Mesothelial cell of epicardium (in vitro differentiated cells): ENCODE measurements around the gene ZPLD1. TPM values are rescaled to one million over a fixed set of nuclear protein-coding genes. Genes with fewer than 3 reads are reported as not detected.

Source experiments
- DNase-seq, 2 experiments: peaks; one replicate each; pipeline ENCODE4 v3.0.0; 2021; ENCODE audit warnings: low spot score in 2 of 2; ENCODE audit not compliant: unreplicated experiment in 2 of 2
- H3K27ac Mint-ChIP-seq: 2 replicates; pipeline ENCODE4 v1.8.0; 2021; ENCODE audit warnings: mixed read lengths
- H3K27me3 Mint-ChIP-seq: 2 replicates; pipeline ENCODE4 v1.8.0; 2021; ENCODE audit warnings: low read depth, mixed read lengths
- H3K36me3 Mint-ChIP-seq: 2 replicates; pipeline ENCODE4 v1.8.0; 2021; ENCODE audit warnings: mixed read lengths
- H3K4me1 Mint-ChIP-seq: 2 replicates; pipeline ENCODE4 v1.8.0; 2021; ENCODE audit warnings: mixed read lengths
- H3K4me3 Mint-ChIP-seq: 2 replicates; pipeline ENCODE4 v1.8.0; 2021; ENCODE audit warnings: mild to moderate bottlenecking, moderate library complexity, mixed read lengths
- H3K9me3 Mint-ChIP-seq: 2 replicates; pipeline ENCODE4 v1.8.0; 2021; ENCODE audit warnings: mixed read lengths
- CTCF ChIP-seq: fragments of 200-600 bp; sonication (generic); IDR thresholded peaks from one replicate; pipeline ENCODE4 v1.5.0; 2021; ENCODE audit warnings: antibody characterized with exemption; ENCODE audit not compliant: unreplicated experiment
- total RNA-seq: library from RNA; stranded (reverse); gene quantifications from 3 replicates; pipeline ENCODE4 v1.2.1, GENCODE V29; 2021

ZPLD1 gene
- 0.07 TPM in 1 of 3 replicates, not detected in the others for total RNA-seq

- no peaks in the 10 kb centered on the region for H3K27me3 Mint-ChIP-seq
- TF ChIP-seq CTCF = no peak
- no peaks in the 10 kb centered on the region for H3K4me1 Mint-ChIP-seq
- no peaks in the 10 kb centered on the region for H3K9me3 Mint-ChIP-seq
- DNase-seq = no peak
- H3K4me3 Mint-ChIP-seq = no peak within 1 kb of the TSS
- H3K36me3 Mint-ChIP-seq = no peaks in the 10 kb centered on the region
- H3K27ac Mint-ChIP-seq = no peak within 1 kb of the TSS
Measured at GRCh38 chr3:102434715-102435114, at the start of gene ZPLD1. TSS of gene ZPLD1 (plus strand) at chr3:102435015. CDS start at chr3:102438488, 3,473 bp downstream.

GRCh38 chr3:102390171-102390864 is 44.5 kb upstream of the ZPLD1 start:
- TF ChIP-seq CTCF = no peak
- Mint-ChIP-seq H3K4me1 (peaks cover 2% of the 10 kb centered on the region), H3K9me3 (no peaks in the 10 kb centered on the region), H3K36me3 (no peaks in the 10 kb centered on the region), H3K27ac (no peak overlapping the region), H3K4me3 (no peak overlapping the region), H3K27me3 (no peaks in the 10 kb centered on the region)
- DNase-seq = no peak

DNA sequence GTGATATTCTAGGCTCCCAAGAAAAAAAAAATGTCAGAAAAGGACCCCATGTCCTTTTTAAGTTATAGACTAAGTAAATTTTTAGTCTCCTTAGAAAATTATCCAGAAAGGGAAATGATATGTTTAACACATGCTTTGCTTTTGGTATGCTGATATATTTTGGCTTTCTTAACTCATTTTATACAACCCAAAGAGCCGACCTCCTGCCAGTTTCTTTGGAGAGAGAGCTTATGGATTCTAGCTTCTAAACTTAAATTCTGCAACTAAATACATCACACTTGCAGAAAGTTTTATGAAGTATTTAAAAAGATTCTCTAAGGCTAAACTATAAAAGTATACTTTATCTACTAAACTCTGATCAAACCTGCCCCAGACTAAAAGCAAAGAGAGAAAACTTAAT is 43.9 kb upstream of the ZPLD1 start:
- Mint-ChIP-seq H3K9me3 (no peaks in the 10 kb centered on the region), H3K27me3 (no peaks in the 10 kb centered on the region), H3K4me1 (peaks cover under 1% of the 10 kb centered on the region), H3K36me3 (no peaks in the 10 kb centered on the region), H3K4me3 (no peak overlapping the region), H3K27ac (no peak overlapping the region)
- DNase-seq = no peak
- TF ChIP-seq CTCF = no peak

GRCh38 chr3:102391491-102391890 is 43.3 kb upstream of the ZPLD1 start:
- H3K4me1 Mint-ChIP-seq = no peaks in the 10 kb centered on the region
- H3K27me3 Mint-ChIP-seq = no peaks in the 10 kb centered on the region
- DNase-seq = no peak
- H3K4me3 Mint-ChIP-seq = no peak overlapping the region
- no peaks in the 10 kb centered on the region for H3K9me3 Mint-ChIP-seq
- H3K36me3 Mint-ChIP-seq = no peaks in the 10 kb centered on the region
- no peak for TF ChIP-seq CTCF
- no peak overlapping the region for H3K27ac Mint-ChIP-seq

GRCh38 chr3:102394517-102394916 is 40.3 kb upstream of the ZPLD1 start:
- Mint-ChIP-seq H3K36me3 (no peaks in the 10 kb centered on the region), H3K27ac (no peak overlapping the region), H3K4me3 (no peak overlapping the region), H3K27me3 (no peaks in the 10 kb centered on the region), H3K9me3 (no peaks in the 10 kb centered on the region), H3K4me1 (no peaks in the 10 kb centered on the region)
- no peak for DNase-seq
- TF ChIP-seq CTCF = no peak
